Stimulated activated CD4-positive, alpha-beta T cell treated with anti-CD3 and anti-CD28 coated beads, Interleukin-1b, Interleukin-23, amount 100 ng/mL, for 1 hour (primary cell): ENCODE data around the gene PRM1.

ENCODE experiments used
- DNase-seq, 2 donors: peaks; one replicate each; pipeline ENCODE4 v3.0.0-alpha.2; 2020; ENCODE audit warnings: low read depth in 2 of 2

PRM1 gene

DNA sequence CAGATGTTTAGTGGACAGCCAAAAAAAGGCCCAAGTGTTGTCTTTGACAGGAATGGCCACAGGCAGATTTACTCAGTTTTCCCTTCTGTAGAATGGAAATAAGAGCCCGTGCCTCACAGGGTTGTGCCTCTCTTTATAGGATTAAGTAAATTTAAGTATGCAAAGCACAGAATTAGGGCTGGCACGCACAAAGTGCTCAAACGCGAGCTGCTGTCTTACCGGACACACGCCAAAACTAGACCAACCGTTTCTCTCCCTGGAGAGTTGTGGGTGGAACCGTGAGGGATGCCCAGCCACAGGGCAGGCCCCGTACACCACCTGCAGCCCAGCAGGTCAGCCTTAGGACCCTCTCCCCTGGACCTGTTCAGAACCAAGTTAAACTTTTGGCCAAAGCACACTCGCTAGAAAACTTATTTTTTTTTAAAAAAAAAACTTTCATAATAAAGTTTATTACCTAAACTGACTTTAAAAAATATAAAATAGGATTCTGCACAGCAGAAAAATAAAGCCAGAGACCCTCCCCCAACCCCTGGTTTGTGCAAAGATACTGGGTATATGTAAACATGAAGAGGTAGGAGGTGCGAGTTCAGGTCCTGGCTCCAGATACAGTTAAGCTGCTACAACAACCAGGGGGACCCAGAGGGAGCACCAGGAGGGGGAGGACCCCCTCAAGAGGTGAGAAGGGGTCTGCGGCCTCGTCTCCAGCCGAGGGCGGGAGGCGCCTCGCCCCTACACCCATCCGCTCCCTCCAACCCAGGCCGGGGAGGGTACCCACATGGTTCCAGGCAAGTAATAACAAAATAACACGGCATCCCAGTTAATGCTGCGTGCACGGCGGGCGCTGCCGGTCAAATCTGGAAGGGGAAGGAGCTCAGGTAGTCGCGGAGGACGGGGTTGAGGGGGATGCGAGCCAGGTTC lies 26.9 kb downstream of the PRM1 start:
- no peak for DNase-seq

DNA sequence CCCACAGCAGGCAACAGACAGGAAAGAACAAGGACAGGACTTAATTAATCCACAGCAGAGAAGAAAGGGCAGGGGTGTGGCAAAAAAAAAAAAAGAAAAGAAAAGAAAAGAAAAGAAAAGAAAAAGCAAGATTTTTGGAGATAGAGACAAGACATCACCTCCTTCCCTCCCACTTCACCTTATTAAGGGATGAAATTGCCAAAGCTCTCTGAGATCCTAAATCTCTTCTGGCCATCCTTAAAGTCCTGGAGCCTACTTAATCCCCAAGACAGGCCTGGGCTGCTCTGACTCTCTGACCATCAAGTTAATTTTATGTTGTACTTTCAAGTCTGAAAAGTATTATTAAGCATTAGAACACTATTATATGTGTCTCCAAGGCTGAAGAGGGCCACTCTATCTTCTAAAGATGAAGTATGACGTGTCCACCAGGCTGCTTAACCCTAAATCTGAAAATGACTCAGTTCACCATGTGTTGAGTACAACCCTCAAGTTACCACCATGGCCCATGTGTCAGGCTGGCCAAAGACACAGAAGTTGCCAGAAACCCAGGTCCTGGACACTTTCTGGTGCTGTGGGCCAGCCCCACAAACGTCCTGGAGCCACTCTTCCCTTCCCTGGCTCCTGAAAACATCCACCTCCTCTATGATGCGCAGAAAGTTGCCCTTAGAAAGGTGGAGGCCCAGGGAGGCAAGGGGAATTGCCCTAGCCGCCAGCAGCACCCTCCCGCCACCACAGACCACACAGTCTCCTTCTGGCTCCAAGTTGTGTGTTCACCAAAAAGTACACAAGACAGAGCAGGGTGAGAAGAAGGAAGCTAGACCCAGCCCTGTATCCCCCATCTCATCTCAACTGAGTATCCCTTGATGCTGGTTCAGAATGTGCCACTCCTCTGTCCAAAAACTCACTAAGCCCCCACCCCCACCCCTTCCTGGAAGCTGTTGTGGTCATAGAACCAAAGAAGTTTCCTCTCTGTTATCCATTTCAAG lies 27.8 kb downstream of the PRM1 start:
- DNase-seq, result no peak

DNA sequence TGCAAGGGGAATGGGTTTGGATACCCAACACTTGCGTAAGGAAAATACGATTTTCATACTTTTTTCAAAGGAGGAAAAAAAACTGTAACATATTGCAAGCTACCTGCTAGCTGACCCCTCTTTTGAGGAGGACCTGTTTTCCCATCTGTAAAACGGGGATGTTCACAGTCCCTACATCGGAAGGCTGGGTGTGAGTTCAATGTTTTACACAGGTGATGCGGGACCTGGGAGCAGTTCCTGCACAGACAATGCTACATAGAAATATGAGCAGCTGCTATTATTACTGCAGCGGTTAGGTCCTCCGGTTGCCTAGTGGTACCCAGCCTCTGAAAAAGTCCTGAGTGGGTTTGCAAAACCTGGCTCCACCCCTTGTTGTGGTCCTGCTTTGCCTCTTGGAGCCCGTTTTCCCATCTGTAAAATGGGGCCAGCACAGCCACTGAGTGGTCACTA lies 28.6 kb downstream of the PRM1 start:
- no peak for DNase-seq

DNA sequence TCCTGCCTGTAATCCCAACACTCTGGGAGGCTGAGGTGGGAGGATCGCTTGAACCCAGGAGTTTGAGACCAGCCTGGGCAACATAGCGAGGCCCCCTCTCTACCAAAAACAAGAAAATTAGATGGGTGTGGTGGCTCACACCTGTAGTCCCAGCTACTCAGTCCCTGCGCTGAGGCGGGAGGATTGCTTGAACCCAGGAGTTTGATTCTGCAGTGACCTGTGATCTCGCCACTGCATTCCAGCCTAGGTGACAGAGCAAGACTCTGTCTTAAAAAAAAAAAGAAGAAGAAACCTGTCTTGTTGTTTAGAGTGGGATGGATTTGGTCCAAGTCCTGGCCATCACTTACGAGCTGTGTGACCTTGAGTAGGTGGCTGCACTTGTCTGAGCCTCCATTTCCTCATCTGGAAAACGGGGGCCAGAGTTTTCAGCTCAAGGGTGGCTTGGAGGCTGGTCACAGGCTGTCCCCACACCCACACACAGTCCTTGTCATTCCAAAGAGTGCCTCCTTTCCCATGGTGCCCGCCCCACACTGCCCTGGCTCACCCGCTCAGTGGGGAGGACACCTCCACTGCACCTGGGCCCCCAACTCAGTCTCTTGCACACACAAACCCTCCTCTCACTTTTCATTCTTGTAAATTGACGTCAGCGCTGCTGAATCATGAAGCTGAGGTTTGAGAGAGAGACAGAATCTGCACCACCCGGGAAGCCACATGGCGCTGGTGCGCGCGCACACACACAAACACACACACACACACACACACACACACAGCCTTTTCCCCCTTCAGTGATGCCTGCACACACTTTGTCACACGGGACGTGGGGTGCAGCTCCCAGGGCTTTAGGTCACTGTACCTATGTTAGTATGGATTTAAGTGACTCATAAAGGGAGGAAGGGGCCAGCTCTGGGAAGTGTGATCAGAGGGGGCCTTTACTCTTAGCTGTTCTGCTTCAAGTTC lies 29.3 kb downstream of the PRM1 start:
- DNase-seq, result peak; percentile 59 to 60

DNA sequence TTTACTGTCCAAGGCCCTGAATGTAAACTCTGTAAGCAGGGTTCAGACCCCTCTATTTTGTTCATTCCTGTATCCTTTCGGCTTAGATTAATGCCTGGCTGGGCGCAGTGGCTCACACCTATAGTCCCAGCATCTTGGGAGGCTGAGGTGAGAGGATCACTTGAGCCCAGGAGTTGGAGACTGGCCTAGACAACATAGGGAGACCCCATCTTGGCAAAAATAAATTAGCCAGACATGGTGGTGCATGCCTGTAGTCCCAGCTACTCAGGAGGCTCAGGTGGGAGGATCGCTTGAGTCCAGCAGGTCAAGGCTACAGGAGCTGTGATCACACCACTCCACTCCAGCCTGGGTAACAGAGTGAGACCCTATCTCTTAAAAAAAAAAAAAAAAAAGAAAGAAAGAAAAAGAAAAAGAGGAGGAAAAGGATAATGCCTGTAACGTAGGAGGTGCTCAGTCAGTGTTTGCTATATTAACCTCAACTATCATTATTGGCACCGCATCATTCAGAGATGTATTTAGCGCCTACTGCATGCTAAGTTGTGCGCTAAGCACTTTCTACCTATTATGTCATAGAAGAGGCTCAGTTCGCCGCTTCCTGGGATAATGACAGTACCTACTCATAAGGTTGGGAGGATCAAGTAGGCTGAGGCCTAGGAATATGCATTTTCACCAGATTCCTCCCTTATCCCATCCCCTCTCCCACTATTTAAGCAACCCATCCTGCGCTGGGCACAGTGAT lies 30.2 kb downstream of the PRM1 start:
- no peak for DNase-seq

DNA sequence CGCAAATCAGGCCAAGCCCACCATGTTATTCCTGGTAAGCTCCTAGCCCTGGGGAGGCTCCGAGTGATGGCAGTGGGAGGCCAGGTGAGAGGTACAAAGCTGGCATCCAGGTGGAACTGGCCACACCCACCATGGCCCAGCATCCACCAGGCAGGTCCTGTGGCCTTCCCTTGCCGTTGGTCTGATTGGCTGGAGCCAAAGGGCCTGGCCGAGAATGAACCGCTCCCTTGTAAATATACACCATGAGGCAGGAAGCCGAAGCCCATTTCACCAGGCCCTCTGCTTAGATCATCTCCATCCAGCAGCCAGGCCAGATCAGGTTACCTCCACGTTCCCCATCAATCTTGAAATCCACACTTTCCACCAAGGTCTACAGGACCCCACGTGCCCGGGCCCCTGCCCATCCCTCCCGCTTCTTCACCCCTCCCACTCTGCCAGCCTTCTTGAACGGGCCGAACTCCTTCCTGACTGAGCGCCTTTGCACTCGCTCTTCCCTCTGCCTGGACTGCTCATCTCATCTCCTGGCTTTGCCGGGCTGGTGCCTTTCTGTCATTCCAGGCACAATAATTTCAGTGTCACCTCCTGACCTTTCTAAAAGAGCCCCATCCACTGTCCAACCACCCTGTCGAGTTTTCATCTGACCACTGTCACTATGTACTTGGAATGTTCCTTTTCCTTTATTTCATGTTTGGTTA lies 30.9 kb downstream of the PRM1 start:
- DNase-seq, result no peak

DNA sequence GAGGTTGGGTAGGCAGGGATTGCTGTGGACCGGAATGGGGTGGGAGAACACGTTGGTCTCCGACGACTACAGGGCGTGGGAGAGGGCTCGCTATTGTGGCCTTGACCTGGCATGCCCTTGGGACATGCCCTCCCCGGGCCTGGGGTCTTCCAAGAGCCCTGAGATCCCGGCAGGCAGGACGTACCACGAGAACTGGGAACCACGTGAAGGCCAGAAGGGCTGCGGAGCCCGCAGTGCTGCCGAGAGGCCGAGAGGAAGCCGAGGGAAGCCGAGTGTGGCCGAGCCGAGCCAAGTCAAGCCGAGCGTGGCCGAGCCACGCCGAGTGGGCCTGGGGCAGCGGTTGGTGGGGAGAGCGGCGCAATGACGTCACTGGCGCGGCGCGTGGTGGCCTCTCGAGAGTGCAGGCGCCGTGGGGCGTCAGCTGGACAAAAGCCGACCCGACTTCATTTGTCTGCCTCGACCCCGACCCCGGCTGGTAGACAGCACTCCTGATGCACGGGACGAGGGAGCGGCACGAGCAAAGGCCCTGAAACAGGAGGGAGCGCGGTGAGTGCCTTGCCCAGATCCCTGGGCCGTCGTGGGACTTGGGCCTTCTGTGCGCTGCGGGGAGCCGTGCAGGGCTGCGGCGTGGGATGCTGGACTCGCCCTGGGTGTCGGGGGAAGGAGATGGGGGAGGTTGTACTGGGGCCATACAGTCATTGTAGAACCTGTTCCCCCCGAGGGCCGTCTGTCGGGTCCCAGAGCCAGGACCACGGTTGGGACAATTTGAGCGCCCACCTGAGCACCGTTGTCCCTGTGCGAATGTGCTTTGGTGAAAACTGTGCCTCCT lies 31.7 kb downstream of the PRM1 start:
- no peak for DNase-seq

DNA sequence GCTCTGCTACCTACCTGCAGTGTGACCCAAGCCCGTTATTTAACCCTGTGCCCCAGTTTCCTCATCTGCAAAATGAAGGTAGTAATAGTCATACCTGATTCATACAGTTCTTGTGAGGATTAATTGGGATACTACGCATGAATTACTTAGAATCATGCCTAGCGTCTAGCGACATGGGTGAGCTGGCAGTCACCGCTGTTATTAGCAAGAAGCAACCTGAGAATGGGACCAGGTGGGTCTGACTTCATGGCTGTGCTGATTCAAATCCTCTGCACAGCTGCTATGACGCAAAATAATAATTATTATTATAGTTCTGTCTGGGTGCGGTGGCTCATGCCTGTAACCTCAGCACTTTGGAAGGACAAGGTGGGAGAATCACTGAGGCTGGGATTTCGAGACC lies 33.0 kb downstream of the PRM1 start:
- no peak for DNase-seq

DNA sequence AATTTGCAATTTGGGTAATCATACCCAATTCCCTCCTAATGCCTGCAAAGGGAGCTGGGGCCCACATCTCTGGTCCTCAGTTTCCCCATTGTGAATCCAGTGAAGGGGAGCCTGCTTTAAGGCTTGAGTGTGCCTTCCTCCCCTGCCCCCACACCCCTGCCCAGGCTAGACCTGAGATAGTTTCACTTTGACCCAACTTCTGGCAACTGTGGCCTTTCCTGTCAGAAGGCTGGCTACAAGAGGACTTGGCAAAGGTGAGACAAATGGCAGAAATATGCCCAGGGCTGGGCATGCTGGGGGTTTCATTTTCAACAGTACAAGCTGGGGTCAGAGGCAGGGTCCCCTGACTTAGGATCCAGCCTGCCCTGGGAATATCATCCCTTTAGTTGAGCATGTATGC lies 35.1 kb downstream of the PRM1 start:
- no peak for DNase-seq

DNA sequence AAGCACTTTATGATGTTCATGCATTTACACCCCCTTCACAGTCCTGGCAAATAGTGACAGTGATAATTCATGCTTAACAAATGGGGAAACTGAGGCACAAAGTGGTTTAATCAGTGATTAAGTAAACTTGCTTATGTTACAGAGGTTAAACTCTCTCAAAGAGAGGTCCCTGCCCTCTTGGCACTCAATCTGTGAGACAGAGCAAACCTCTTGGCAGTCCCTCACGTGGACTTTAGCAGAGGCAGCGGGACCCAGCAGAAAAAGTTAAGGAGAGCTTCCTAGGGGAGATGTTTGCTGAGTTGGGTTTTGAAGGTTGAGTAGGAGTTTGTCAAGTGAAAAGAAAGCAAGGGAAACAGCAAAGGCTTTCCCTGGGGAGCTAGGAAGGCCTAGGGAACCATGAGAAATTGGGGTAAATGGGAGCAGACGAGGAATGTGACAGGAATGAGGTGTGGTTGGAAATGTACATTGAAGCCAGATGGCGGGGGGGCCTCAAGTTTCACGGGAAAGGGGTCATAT lies 35.9 kb downstream of the PRM1 start:
- DNase-seq, result no peak

DNA sequence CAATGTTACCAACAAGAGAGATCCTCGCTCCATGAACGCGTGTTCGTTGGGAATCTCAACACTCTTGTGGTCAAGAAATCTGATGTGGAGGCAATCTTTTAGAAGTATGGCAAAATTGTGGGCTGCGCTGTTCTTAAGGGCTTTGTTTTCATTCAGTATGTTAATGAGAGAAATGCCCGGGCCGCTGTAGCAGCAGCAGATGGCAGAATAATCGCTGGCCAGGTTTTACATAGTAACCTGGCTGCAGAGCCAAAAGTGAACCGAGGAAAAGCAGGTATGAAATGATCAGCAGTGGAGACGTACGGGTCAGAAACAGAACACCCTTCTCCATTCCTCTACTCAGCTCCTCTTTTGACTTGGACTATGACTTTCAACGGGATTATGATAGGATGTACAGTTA lies 38.5 kb downstream of the PRM1 start:
- no peak for DNase-seq

DNA sequence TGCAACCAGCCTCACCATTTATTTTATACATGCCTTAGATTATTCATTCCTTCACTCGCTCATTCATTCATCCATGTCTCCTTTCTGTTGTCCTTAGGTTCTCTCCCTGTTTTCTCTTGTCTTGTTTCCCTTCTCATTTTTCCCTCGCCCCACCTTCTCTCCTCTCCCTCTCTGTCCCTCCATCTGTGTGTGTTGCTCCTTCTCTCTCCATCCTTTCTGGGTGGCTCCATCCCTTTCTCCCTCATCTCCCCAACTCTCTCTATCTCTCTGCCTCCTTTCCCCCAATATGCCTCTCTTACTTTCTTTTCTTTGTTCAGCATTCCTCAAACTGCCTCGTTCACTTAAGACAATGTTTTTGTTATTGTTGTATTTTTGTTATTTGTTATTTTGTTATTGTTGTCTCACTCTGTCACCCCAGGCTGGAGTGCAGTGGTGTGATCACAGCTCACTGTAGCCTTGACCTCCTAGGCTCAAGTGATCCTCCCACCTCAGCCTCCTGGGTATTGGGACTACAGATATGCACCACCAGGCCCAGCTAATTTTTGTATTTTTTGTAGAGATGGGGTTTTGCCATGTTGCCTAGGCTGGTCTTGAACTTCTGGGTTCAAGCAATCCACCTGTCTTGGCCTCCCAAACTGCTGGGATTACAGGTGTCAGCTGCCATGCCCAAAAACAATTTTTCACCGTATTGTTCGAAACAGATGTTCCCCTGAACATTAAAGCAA lies 39.5 kb downstream of the PRM1 start:
- no peak for DNase-seq

DNA sequence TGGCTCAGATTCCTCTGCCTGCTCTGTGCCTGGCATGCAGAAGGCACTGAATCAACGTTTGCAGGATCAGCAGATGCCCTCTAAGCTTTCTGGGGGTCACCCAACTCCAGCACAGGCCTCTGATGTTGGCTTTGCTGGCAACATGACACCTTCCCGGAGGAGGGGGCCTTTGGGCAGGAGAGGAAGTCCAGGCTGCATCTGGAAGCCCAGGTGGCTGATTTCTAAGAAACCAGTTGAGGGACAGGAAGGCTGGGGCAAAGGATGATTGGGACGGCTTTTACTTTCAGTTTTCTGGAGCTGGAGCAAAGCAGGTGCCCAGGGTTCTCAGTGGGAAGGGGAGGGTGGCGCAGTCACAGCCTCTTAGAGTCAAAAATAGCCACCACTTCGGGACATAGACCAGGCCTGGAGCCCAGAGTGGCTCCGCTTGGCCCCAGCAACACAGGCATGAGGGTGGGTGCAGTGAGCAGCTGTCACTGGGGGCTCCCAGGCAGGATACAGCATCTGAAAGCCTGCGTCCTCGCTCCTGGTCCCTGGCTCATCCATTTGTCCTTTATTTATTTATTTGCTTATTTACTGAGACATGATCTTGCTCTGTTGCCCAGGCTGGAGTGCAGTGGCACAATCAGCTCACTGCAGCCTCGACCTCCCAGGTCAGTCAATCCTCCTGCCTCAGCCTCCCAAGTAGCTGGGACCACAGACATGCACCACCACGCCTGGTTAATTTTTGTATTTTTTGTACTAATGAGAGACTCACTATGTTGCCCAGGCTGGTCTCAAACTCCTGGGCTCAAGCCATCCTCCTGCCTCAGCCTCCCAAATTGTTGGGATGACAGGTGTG lies 40.3 kb downstream of the PRM1 start:
- no peak for DNase-seq

DNA sequence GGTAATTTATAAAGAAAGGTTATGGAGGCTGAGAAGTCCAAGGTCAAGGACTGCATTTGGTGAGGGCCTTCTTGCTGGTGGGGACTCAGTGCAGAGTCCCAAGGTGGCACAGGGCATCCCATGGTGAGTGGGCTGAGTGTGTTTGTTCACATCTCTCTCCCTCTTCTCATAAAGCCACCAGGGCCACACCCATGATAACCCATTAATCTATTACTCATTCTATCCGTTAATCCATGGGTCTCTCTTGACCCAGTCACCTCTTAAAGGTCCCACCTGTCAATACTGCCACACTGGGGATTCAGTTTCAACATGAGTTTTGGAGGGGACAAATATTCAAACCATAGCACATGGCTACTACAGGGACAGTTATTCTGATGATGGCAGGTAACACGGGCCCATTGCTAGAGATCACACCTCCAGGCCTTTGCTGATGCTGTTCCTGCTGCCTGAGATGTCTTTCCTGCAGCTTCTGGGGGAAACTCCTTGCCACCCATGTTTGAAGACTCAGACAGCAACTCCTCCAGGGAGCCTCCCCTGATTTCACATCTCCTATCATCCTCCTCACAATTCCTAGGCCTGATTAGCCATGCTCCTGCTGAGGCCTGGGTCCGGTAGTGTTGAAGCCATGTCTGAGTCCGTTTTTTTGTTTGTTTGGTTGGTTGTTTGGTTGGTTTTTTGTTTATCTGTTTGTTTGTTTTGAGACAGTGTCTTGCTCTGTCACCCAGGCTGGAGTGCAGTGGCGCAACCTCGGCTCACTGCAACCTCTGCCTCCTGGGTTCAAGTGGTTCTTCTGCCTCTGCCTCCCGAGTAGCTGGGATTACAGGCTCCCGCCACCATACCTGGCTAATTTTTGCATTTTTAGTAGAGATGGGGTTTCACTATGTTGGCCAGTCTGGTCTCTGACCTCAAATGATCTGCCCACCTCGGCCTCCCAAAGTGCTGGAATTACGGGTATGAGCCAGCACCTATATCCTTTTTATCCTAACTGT lies 41.2 kb downstream of the PRM1 start:
- DNase-seq, result no peak

DNA sequence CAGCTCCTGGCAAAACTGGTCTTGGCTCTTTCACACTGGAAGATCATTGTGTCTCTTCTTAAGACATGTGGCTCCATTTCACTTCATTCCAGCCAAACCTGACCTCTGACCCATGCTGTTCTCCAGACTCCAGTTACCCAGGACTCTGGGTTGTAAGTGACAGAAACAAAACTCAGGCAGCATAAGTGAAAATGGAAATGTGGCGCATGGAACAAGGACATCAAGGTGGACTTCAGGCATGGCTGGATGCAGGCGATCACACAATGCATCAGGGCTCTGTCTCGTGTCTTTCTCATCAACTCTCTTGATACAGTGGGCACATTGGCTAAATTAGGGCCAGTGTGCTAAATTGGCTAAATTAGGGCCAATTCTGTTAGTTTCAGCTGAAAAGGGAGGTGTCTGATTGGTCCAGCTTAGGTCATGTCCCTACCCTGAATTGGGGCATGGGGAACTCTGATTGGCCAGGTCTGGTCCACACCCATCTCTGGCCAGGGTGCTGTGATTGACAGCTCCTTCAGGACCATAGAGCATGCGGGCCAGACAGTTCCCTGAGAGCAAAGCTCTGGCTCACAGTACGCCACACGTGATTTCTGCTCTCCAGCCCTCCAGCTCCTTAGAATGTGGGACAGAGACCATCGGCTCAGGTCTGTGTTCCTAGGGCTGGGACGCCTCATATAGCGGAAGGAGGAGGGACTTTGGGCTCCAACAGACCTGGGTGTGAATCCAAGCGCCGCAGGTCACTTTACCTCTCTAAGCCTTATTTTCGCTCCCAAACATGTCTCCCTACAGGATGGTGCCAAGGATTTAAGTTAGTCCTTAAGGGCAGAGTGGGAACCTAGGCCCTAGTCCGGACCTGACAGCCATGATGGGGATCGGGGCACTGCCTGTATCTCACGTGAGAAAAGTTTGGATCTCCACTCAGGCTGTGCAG lies 42.6 kb downstream of the PRM1 start:
- DNase-seq, result no peak
